WI38 (cell line): ENCODE results near the gene USP48.

Experiments used
- H3K4me3 ChIP-seq: 2 replicates; pipeline ENCODE4 v1.5.1; 2011; ENCODE audit warnings: low read depth, mild to moderate bottlenecking, control low read depth, low read length
- TF ChIP-seq, protein P1 (sequence below): IDR thresholded peaks from 2 replicates; pipeline ENCODE4 v1.5.1; 2012; ENCODE audit warnings: low read depth, mild to moderate bottlenecking, control low read depth, low read length

USP48 gene

DNA sequence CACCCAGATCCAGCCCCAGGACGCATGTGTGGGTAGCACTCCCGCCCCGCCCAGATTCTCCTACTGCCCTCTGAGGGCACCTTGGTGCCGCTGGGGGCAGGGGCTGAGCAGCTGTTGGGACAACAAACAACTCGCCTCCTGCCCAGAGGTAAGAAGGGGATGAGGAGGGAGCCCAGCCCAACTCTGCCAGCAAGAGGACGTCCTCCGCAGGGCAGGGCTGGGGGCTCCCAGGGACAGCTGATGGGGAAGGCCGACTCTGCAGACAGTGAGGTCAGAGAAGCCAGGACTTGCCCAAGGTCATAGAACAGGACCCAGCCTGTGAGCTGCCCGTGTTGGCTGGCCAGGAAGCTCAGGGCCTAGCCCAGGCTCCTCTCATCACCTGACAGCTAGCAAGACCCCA lies 132.5 kb downstream of the USP48 start:
- TF ChIP-seq, protein P1, sequence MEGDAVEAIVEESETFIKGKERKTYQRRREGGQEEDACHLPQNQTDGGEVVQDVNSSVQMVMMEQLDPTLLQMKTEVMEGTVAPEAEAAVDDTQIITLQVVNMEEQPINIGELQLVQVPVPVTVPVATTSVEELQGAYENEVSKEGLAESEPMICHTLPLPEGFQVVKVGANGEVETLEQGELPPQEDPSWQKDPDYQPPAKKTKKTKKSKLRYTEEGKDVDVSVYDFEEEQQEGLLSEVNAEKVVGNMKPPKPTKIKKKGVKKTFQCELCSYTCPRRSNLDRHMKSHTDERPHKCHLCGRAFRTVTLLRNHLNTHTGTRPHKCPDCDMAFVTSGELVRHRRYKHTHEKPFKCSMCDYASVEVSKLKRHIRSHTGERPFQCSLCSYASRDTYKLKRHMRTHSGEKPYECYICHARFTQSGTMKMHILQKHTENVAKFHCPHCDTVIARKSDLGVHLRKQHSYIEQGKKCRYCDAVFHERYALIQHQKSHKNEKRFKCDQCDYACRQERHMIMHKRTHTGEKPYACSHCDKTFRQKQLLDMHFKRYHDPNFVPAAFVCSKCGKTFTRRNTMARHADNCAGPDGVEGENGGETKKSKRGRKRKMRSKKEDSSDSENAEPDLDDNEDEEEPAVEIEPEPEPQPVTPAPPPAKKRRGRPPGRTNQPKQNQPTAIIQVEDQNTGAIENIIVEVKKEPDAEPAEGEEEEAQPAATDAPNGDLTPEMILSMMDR = no peak
- H3K4me3 ChIP-seq = no peak overlapping the region

DNA sequence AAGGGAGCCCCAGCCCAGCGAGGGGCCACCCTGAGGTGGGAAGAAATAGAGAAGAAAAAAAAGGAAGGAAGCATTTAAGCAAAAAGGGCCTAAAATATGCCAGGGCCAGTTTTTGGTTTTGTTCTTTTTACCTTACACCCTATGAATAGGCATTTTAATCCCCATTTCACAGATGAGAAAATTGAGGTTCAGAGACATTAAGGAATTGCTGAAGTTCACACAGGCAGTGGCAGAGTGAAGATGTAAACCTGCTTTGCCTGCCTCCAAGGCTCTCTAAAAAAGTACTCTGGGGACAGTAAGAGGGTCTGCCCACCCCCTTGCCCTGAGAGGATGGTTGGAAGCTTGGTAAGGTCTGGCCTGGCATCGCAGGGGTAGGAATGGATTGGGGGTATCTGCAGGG lies 133.6 kb downstream of the USP48 start:
- H3K4me3 ChIP-seq = no peak overlapping the region
- TF ChIP-seq, protein P1 = no peak

DNA sequence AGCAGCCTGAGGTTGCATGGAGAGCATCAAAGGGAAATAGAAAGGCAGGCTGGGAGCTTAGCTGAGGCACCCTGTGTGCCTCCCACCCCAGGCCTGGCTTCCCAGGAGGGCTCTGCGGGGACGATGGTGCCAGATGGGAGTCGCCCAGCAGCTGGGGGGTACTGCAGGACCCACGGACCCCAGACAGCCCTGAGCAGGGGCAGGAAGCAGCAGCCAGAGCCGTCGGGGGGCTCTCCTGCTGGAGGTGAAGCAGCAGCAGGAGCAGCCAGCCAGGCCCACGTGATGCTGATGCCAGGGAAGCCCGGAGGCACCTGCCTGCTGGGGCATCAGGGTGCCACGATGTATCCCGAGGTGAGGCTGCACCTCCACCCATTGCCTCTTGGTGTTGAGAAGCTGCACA lies 134.2 kb downstream of the USP48 start:
- H3K4me3 ChIP-seq = no peak overlapping the region
- TF ChIP-seq, protein P1 = no peak

DNA sequence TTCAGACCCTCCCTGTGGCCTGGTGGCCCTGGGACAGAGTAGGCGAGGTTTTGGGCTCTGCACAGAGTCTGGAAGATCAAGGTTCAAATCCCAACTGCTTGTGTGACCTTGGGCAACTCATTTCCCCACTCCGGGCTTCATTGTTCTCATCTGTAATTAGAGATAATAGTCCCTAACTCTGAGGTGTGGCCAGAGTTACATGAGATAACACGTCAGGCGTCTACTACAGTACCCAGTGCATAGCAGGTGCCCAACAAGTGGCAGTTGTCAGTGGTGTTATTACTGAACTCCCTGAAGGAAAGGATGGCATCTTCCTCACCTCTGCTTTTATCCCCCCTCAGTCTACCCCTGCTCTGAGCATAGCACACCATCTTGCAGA lies 134.6 kb downstream of the USP48 start:
- no peak overlapping the region for H3K4me3 ChIP-seq
- TF ChIP-seq, protein P1 = no peak

DNA sequence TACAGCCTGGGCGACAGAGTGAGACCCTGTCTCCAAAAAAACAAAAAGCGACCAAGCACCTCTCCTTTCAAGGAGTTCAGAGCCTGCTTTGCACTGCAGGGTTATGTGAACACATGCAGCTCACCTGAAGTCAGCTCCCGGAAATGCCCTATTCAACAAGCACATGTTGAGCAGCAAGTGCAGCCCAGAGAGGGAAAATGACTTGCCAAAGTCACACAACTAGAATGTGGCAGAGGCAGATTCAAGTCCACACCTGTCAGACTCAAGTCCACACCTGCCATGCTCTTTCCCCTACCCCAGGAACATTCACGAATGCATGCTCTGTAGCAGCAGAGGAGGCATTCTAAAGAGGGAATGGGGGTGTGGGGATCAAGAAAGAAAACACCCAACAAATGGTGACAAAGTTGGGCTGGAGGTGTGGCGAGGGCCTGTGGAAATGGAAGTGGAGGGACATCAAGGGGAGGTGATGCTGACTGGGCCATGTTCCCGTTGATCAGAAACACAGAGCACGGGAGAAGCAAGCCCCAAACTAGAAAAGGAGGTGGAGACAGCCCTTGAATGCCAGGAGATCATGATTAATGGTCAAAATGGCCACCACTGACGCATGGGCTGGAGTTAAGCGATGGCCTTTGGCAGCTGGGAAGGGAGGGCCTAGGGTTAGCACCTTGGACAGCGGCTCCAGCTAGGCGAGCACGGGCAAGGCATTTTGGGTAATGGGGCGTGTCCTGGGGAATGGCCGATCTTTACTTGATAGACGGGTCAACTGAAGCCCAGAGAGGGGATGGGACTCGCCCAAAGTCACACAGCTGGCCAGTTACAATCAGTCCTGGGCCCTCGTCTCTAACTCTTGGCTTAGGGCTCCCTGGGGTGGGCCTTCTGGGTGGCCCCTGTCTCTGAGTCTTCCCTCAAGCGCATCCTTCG lies 135.3 kb downstream of the USP48 start:
- TF ChIP-seq, protein P1 = no peak
- no peak overlapping the region for H3K4me3 ChIP-seq

DNA sequence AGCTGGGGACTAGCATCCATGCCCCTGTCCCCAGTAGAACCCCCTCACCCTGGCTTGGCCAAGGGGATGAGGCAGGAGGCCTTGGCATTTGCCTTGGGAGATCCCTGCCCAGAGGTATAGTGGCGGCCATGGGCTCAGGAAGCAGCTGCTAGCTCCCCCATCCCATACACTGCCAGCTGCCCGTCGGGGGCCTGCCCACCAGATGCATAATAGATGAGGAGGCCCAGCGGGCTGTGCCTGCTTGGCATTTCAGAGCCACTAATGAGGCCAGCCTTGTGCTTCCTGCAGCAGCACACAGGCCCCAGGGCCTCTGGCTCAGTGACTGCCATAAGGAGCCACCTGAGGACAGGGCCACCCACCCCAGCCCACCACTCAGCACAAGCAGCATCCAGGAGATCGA lies 137.4 kb downstream of the USP48 start:
- TF ChIP-seq, protein P1 = no peak
- no peak overlapping the region for H3K4me3 ChIP-seq

DNA sequence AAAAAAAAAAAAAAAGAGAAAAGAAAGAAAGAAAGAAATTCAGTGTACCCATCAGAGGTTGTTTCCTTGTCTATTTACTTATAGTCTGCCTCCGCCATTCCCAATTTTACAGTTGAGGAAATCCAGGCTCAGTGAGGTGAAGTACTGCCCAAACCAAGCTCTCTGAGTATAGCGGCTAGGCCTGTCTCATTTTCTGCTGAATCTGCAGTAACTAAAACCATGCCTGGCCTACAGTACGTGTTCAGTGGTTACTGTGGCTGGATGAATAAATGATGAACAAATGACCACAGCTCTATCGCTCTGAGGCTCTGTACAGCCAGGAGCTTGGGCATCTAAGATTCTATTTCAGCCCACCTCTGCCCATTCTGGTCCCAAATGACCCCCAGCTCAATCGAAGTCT lies 138.0 kb downstream of the USP48 start:
- TF ChIP-seq, protein P1 = no peak
- H3K4me3 ChIP-seq = no peak overlapping the region
